IMR-90 (cell line): ENCODE results near the gene FNDC4. TPM values are rescaled to one million over a fixed set of nuclear protein-coding genes. Genes with fewer than 3 reads are reported as not detected.
A peak's percentile ranks its signal among the peaks of the same experiment; 100 is the strongest.

Source experiments
- ATAC-seq: fragments of 200-7000 bp; cut with Tn5 transposase; 2 replicates; pipeline ENCODE4 v1.9.1; 2020; ENCODE audit warnings: low read depth, mild to moderate bottlenecking, moderate library complexity
- BruUV-seq: library from RNA; stranded (reverse); fragments of 400-500 nt; replicated peaks from 2 replicates; lab custom pipeline; 2021; lab: Mats Ljungman, UMichigan
- CTCF ChIA-PET: fragments of 300-600 bp; formaldehyde crosslinking; extraction: SDS; loops from one replicate; lab custom pipeline; 2021; ENCODE audit warnings: antibody characterized with exemption; lab: Yijun Ruan, JAX
- POLR2A ChIA-PET: fragments of 300-600 bp; sonication (Branson Sonifier 250); formaldehyde crosslinking; loops from one replicate; lab custom pipeline; 2022; ENCODE audit warnings: antibody characterized with exemption; ENCODE audit not compliant: unreplicated experiment; lab: Charles Lee
- DNase-seq: peaks from one replicate; pipeline ENCODE4 v3.0.0; 2013
- H2AFZ ChIP-seq: replicated peaks from 2 replicates; pipeline ENCODE3; 2013; ENCODE audit warnings: low read length, mild to moderate bottlenecking; ENCODE audit not compliant: poor library complexity
- H2AK5ac ChIP-seq: 2 replicates; pipeline ENCODE4 v1.6.1; 2013; ENCODE audit warnings: low read depth, low read length, inconsistent platforms
- H2AK9ac ChIP-seq: replicated peaks from 2 replicates; pipeline ENCODE3; 2013; ENCODE audit warnings: mild to moderate bottlenecking, low read depth, low read length, moderate library complexity; ENCODE audit not compliant: poor library complexity
- H2BK120ac ChIP-seq: 2 replicates; pipeline ENCODE4 v1.6.1; 2013; ENCODE audit warnings: low read depth, low read length, inconsistent platforms
- H2BK15ac ChIP-seq: 3 replicates; pipeline ENCODE4 v1.6.1; 2013; ENCODE audit warnings: low read depth, low read length, inconsistent platforms
- H2BK20ac ChIP-seq: 2 replicates; pipeline ENCODE4 v1.6.1; 2013; ENCODE audit warnings: low read depth, mild to moderate bottlenecking, inconsistent platforms, low read length, moderate library complexity
- H2BK5ac ChIP-seq: 2 replicates; pipeline ENCODE4 v1.6.1; 2013; ENCODE audit warnings: mild to moderate bottlenecking, low read depth, low read length, inconsistent platforms; ENCODE audit not compliant: poor library complexity, severe bottlenecking
- H3K14ac ChIP-seq: replicated peaks from 2 replicates; pipeline ENCODE4 v1.6.1; 2013; ENCODE audit warnings: low read depth, low read length, inconsistent platforms
- H3K18ac ChIP-seq: 2 replicates; pipeline ENCODE4 v1.6.1; 2013; ENCODE audit warnings: low read depth, low read length, control low read depth
- H3K23ac ChIP-seq: 2 replicates; pipeline ENCODE4 v1.6.1; 2013; ENCODE audit warnings: low read depth, low read length, inconsistent platforms
- H3K27ac ChIP-seq: 2 replicates; pipeline ENCODE4 v1.5.1; 2013; ENCODE audit warnings: mild to moderate bottlenecking, control low read depth, low read length; ENCODE audit not compliant: insufficient read depth
- H3K27me3 ChIP-seq: 2 replicates; pipeline ENCODE4 v1.6.1; 2013; ENCODE audit warnings: low read length; ENCODE audit not compliant: control insufficient read depth, insufficient read depth
- H3K36me3 ChIP-seq: 2 replicates; pipeline ENCODE4 v1.6.1; 2013; ENCODE audit warnings: low read length, mixed read lengths; ENCODE audit not compliant: control insufficient read depth, insufficient read depth
- H3K4ac ChIP-seq: 2 replicates; pipeline ENCODE4 v1.6.1; 2013; ENCODE audit warnings: low read depth, low read length, inconsistent platforms
- H3K4me1 ChIP-seq: 2 replicates; pipeline ENCODE4 v1.6.1; 2013; ENCODE audit warnings: low read length, mixed read lengths; ENCODE audit not compliant: control insufficient read depth, insufficient read depth
- H3K4me2 ChIP-seq: 2 replicates; pipeline ENCODE4 v1.6.1; 2013; ENCODE audit warnings: low read depth, mild to moderate bottlenecking, control low read depth, low read length, moderate library complexity
- H3K4me3 ChIP-seq: 2 replicates; pipeline ENCODE4 v1.5.1; 2013; ENCODE audit warnings: low read depth, mild to moderate bottlenecking, control low read depth, low read length, moderate library complexity; ENCODE audit not compliant: insufficient read depth
- H3K56ac ChIP-seq: 2 replicates; pipeline ENCODE4 v1.6.1; 2013; ENCODE audit warnings: low read length, inconsistent platforms; ENCODE audit not compliant: insufficient read depth; ENCODE audit errors: extremely low read depth
- H3K79me1 ChIP-seq, 2 experiments: 2 replicates each; pipeline ENCODE4 v1.6.1; 2013; ENCODE audit warnings: low read length in 2 of 2, inconsistent platforms in 1 of 2, low read depth in 1 of 2
- H3K9ac ChIP-seq: 2 replicates; pipeline ENCODE4 v1.6.1; 2013; ENCODE audit warnings: low read depth, low read length, control low read depth
- H3K9me1 ChIP-seq: 2 replicates; pipeline ENCODE4 v1.6.1; 2013; ENCODE audit warnings: low read length, inconsistent platforms; ENCODE audit not compliant: insufficient read depth
- H3K9me3 ChIP-seq: 2 replicates; pipeline ENCODE4 v1.6.1; 2013; ENCODE audit warnings: low read length; ENCODE audit not compliant: control insufficient read depth, insufficient read depth
- H4K20me1 ChIP-seq: 2 replicates; pipeline ENCODE4 v1.6.1; 2013; ENCODE audit warnings: low read length, inconsistent platforms; ENCODE audit not compliant: insufficient read depth
- H4K5ac ChIP-seq: 2 replicates; pipeline ENCODE4 v1.6.1; 2013; ENCODE audit warnings: mild to moderate bottlenecking, low read depth, low read length, control low read depth
- H4K8ac ChIP-seq, 2 experiments: 2 replicates each; pipeline ENCODE4 v1.6.1; 2013; ENCODE audit warnings: low read depth in 2 of 2, low read length in 2 of 2, control low read depth in 1 of 2, inconsistent platforms in 1 of 2
- H4K91ac ChIP-seq: 2 replicates; pipeline ENCODE4 v1.6.1; 2013; ENCODE audit warnings: low read depth, low read length, inconsistent platforms; ENCODE audit not compliant: insufficient read depth
- BHLHE40 ChIP-seq: fragments of 150-350 bp; IDR thresholded peaks from 2 replicates; pipeline ENCODE4 v1.6.1; 2016; ENCODE audit warnings: mild to moderate bottlenecking, low read depth, low read length
- CEBPB ChIP-seq: IDR thresholded peaks from 2 replicates; pipeline ENCODE4 v1.6.1; 2012; ENCODE audit warnings: low read depth, low read length, improper control_type of control experiment
- CHD1 ChIP-seq: IDR thresholded peaks from 2 replicates; pipeline ENCODE4 v1.6.1; 2012; ENCODE audit warnings: low read depth, low read length, improper control_type of control experiment
- CTCF ChIP-seq: conservative IDR thresholded peaks from 2 replicates; pipeline ENCODE4 v1.5.1; 2012; ENCODE audit warnings: mild to moderate bottlenecking, low read depth, low read length, improper control_type of control experiment
- FOS ChIP-seq: fragments of 150-350 bp; IDR thresholded peaks from 2 replicates; pipeline ENCODE4 v1.6.1; 2016; ENCODE audit warnings: low read depth, low read length
- MAFK ChIP-seq: IDR thresholded peaks from 2 replicates; pipeline ENCODE4 v1.6.1; 2012; ENCODE audit warnings: low read depth, low read length, improper control_type of control experiment
- MAZ ChIP-seq: IDR thresholded peaks from 2 replicates; pipeline ENCODE4 v1.6.1; 2012; ENCODE audit warnings: low read depth, mild to moderate bottlenecking, low read length, improper control_type of control experiment, moderate library complexity, borderline replicate concordance
- MXI1 ChIP-seq: IDR thresholded peaks from 2 replicates; pipeline ENCODE4 v1.6.1; 2012; ENCODE audit warnings: low read depth, mild to moderate bottlenecking, low read length, moderate library complexity, borderline replicate concordance
- NFE2L2 ChIP-seq: fragments of 150-350 bp; IDR thresholded peaks from 2 replicates; pipeline ENCODE4 v1.6.1; 2016; ENCODE audit warnings: low read depth, mild to moderate bottlenecking, low read length
- POLR2A ChIP-seq: IDR thresholded peaks from 2 replicates; pipeline ENCODE4 v1.6.1; 2012; ENCODE audit warnings: mild to moderate bottlenecking, low read depth, low read length
- RAD21 ChIP-seq: IDR thresholded peaks from 2 replicates; pipeline ENCODE4 v1.6.1; 2012; ENCODE audit warnings: low read length, improper control_type of control experiment
- RCOR1 ChIP-seq: IDR thresholded peaks from 2 replicates; pipeline ENCODE4 v1.6.1; 2012; ENCODE audit warnings: mild to moderate bottlenecking, low read length, improper control_type of control experiment; ENCODE audit not compliant: insufficient replicate concordance
- RFX5 ChIP-seq: IDR thresholded peaks from 2 replicates; pipeline ENCODE4 v1.8.0; 2012; ENCODE audit warnings: low read depth, mild to moderate bottlenecking, low read length, moderate library complexity
- SMC3 ChIP-seq: fragments of 150-350 bp; IDR thresholded peaks from 2 replicates; pipeline ENCODE4 v1.6.1; 2016; ENCODE audit warnings: low read depth, mild to moderate bottlenecking, antibody characterized with exemption, low read length, moderate library complexity
- USF2 ChIP-seq: fragments of 150-350 bp; IDR thresholded peaks from 2 replicates; pipeline ENCODE4 v1.6.1; 2017; ENCODE audit warnings: mild to moderate bottlenecking, antibody characterized with exemption, low read length, low read depth
- WGBS, 2 experiments: methylation state at CpG; one replicate each; pipeline versions ENCODE4 v1.1.5 to v1.1.7; 2013; ENCODE audit warnings: missing lambda C conversion rate in 2 of 2; ENCODE audit not compliant: insufficient read length in 1 of 2; ENCODE audit errors: extremely low coverage in 2 of 2; 5-methylcytosine and 5-hydroxymethylcytosine counted together
- dilution Hi-C: fragments of 300-500 bp; cut with HindIII; formaldehyde crosslinking; loops from one replicate; pipeline ENCODE4 v1.14.3; 2018; ENCODE audit warnings: low sequenced_read_pairs; ENCODE audit not compliant: unreplicated experiment
- in situ Hi-C: fragments of 300-500 bp; cut with MboI; formaldehyde crosslinking; loops from 3 replicates; pipeline ENCODE4 v1.14.3; 2019; ENCODE audit warnings: low sequenced_read_pairs, inconsistent platforms, mixed read lengths
- intact Hi-C: fragments of 100-400 bp; cut with micrococcal nuclease; formaldehyde crosslinking; loops from 2 replicates; pipeline ENCODE4 v1.10.0; 2022
- polyA plus RNA-seq, 3 experiments: library from polyadenylated mRNA; depleted of rRNA; stranded (reverse); fragments of >200 nt; gene quantifications; 2 replicates each; pipeline ENCODE4 v1.2.3, GENCODE V29; 2012; ENCODE audit warnings: low replicate concordance in 1 of 3
- total RNA-seq: library from RNA; depleted of rRNA; stranded (reverse); fragments of >200 nt; gene quantifications from 2 replicates; pipeline ENCODE4 v1.2.3, GENCODE V29; 2012
- TF ChIP-seq, protein P1 (sequence below): fragments of 150-350 bp; IDR thresholded peaks from 2 replicates; pipeline ENCODE4 v1.6.1; 2016; ENCODE audit warnings: low read depth, mild to moderate bottlenecking, low read length, moderate library complexity, borderline replicate concordance

FNDC4 gene
- total and polyA plus RNA-seq, 2 of the 4 experiments (the other 2 are of a cell fraction): 7.3 to 11.1 TPM

- 96% methylated on average over 4 of the region's 13 CpGs; no CpG with 5 or more reads in 1 of the 2 experiments for WGBS, 2 experiments
- Histone ChIP-seq H3K4me1 (peaks cover 5% of the 10 kb centered on the region), H4K20me1 (no peaks in the 10 kb centered on the region), H2BK20ac (no peak overlapping the region), H3K14ac (peak overlapping the region; percentile 60; the same call in 1 of the 2 replicates), H3K9me1 (peaks cover 22% of the 10 kb centered on the region), H2BK15ac (0 out of 3 replicates have a peak overlapping the region, but pooled peaks have one; percentile 41), H2AK5ac (peak overlapping the region; percentile 84), H3K18ac (no peak overlapping the region), H3K27ac (no peak overlapping the region), H3K9ac (no peak overlapping the region), H3K9me3 (no peaks in the 10 kb centered on the region), H2BK5ac (no peak overlapping the region), H4K91ac (no peak overlapping the region), H2AFZ (peak overlapping the region; percentile 99), H3K79me1 (peaks cover 5 to 17% of the 10 kb centered on the region in 2 experiments; a peak in 3 of 4 replicates), H4K5ac (no peak overlapping the region; the same call in 1 of the 2 replicates), H2BK120ac (no peak overlapping the region), H3K4me3 (peak overlapping the region; percentile 94; the same call in 1 of the 2 replicates), H4K8ac (peak overlapping the region in 1 of 2 experiments; percentile 61; a peak in 1 of 4 replicates), H3K36me3 (0 out of 2 replicates have a peak, but pooled peaks cover 3% of the 10 kb centered on the region), H2AK9ac (peak overlapping the region; percentile 38), H3K4me2 (peak overlapping the region; percentile 81), H3K56ac (no peak overlapping the region), H3K4ac (peak overlapping the region; percentile 75), H3K27me3 (peaks cover 2% of the 10 kb centered on the region; the same call in 1 of the 2 replicates), H3K23ac (peak overlapping the region; percentile 71; the same call in 1 of the 2 replicates)
- POLR2A ChIA-PET: no interaction called here
- dilution Hi-C loops: no loop called here
- CTCF ChIA-PET: no interaction called here
- intact Hi-C loops: no loop called here
- ATAC-seq (no peak), DNase-seq (no peak)
- in situ Hi-C loops: no loop called here
- BruUV-seq: no TSS peak
- no peak for TF ChIP-seq SMC3
- TF ChIP-seq USF2: no peak
- TF ChIP-seq FOS: no peak
- no peak for TF ChIP-seq CHD1
- TF ChIP-seq MAZ: no peak
- no peak for TF ChIP-seq POLR2A
- no peak for TF ChIP-seq RCOR1
- no peak for TF ChIP-seq RFX5
- no peak for TF ChIP-seq RAD21
- no peak for TF ChIP-seq MXI1
- TF ChIP-seq CTCF: no peak
- TF ChIP-seq MAFK: no peak
- no peak for TF ChIP-seq NFE2L2
- TF ChIP-seq CEBPB: no peak
- TF ChIP-seq, protein P1, sequence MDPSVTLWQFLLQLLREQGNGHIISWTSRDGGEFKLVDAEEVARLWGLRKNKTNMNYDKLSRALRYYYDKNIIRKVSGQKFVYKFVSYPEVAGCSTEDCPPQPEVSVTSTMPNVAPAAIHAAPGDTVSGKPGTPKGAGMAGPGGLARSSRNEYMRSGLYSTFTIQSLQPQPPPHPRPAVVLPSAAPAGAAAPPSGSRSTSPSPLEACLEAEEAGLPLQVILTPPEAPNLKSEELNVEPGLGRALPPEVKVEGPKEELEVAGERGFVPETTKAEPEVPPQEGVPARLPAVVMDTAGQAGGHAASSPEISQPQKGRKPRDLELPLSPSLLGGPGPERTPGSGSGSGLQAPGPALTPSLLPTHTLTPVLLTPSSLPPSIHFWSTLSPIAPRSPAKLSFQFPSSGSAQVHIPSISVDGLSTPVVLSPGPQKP: no peak
- TF ChIP-seq BHLHE40: no peak
These were observed 1.1 kb downstream of the FNDC4 start for GRCh38 chr2:27493948-27494283.
